Measurements from ENCODE around the gene PTPRD. TPM values are rescaled to one million over a fixed set of nuclear protein-coding genes. Genes with fewer than 3 reads are reported as not detected.
A peak's percentile ranks its signal among the peaks of the same experiment; 100 is the strongest.

Gene PTPRD
- polyA plus RNA-seq (ENCODE audit: insufficient read length) = 88.9 TPM

DNA sequence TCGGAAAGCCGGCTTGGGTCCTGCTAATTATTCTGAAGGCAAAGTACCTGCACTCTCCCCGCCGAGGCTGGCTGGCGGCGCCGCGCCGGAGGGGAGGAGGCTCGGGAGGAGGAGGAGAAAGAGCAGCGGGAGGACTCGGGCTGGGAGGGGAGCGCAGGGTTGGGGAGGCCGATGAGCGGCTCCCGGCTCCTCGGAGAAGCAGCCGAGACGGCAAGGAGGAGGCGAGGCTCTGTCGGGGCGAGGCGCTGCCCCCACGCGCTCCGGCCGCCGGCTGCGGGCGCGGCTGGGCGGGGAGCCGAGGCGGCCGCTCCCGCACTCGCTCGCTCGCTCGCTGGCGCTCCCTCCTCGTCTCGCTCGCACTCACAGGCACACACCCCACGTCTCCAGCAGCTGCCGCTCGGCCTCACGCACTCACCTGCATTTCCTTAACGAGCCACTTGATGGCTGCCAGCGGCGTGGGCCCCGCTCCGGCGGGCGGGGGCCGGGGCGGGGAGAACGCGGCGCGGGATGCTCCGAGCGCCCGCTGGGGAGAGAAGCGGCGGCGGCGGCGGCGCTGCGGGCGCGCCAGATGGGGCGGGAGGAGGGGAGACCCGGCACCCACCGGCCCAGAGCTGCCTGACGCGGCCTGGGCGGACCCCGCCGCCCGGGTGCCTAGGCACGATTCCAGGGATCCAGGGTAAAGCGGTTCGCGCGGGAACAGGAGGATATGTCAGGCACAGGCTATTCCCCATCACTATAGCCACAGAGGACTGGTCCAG, at the start of gene PTPRD:
Gene PTPRD (minus strand): TSS at position 362 of the 758 bp plus-strand sequence.
- DNase-seq = peak; percentile 19

GRCh38 chr9:10661994-10662393, 49.2 kb upstream of the PTPRD start:
- DNase-seq = no peak

DNA sequence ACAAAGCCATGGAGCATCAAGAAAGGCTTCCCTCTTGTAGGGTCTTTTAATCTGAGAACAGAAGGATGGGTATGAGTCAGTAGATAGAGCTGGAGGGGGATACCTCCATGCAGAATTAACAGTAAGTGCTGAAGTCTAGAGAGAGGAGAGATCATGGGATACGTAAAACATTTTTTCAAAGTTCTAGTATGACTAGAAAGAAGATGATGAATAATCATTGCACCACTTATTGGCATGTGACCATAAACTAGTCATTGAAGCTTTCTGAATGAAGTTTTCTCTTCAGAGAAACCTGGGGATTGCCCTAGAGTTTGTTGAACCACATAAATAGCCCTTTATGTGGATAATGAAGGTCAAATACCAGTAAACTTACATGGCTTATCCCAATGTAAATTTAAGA, 48.6 kb upstream of the PTPRD start:
- DNase-seq = no peak

GRCh38 chr9:10651012-10651411, 38.2 kb upstream of the PTPRD start:
- DNase-seq = no peak

DNA sequence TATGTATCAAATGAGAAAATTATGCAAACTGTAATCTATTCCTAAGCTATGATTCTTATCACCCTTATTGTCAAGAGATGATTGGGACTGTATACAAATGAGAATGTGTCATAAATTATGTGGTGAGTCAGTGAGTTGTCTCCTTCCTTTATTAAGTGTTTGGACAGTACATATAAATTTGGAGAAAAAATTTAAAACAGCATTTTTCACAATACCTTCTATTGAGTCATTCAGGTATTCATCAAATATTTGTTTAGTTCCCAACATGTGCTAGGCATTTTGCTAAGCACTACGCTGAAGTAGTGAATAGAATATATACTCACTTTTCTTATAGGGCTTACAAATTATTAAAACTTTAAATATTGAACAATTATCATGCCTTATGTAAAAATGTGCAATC, 36.3 kb upstream of the PTPRD start:
- no peak for DNase-seq

- no peak for DNase-seq
These were observed 21.0 kb upstream of the PTPRD start for GRCh38 chr9:10633785-10634184.

DNA sequence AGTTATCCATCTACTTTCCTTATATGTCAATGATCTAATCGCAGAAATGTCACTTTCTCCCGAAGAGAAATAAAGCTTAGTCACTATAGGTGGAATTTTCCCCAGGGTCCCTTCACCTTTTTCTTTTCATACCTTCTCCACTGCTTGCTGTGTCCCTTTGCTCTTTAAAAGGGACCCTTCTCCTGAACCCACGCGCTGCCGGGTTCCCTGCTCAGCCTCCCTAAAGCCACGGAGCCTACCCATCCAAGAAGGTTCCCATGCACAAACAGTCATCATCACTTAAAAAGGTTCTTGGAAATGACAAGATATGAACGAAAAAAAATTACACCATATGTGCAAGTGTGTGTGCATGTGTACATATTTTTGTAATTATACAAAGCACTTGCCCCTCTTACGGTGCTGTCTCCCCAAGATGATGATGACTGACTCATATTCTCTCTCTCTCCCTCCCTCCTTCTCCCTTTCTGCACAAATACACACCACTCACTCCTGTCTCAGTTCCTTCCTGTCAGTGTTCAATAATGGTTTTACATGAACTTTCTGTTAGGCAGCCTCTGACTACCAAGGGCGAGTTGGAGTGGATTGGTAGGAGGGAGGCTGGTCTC, 1.5 kb upstream of the PTPRD start:
- DNase-seq = no peak

DNA sequence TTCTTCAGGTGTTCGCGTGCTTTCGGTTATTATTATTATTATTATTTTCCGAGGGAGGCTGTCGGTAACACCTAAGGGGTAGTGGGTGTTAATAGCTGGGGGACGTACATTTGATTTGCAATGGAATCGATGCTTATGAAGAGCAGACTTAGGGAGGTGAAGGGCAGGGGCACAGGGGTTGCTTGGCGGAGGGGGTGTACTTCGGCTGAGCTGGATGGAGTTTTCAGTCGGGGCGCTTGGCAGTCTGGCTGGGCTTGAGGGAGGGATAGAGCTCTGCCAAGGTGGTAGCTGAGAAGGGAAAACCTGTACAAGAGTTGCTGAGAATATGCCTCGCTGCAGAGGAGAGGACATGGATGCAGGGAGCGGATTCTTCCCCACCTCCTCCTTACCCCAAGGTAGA, 617 bp upstream of the PTPRD start:
- DNase-seq = no peak

- DNase-seq = no peak
These were observed 7.4 kb downstream of the PTPRD start for GRCh38 chr9:10605388-10605787.

GRCh38 chr9:10604927-10605326, 7.9 kb downstream of the PTPRD start:
- DNase-seq = no peak

- DNase-seq = no peak
These were observed 15.0 kb downstream of the PTPRD start for GRCh38 chr9:10597801-10598200.

GRCh38 chr9:10594482-10594881, 18.3 kb downstream of the PTPRD start:
- no peak for DNase-seq

- DNase-seq = no peak
These were observed 26.4 kb downstream of the PTPRD start for GRCh38 chr9:10586407-10586806.

- DNase-seq = no peak
These were observed 41.1 kb downstream of the PTPRD start for GRCh38 chr9:10571699-10572098.

DNA sequence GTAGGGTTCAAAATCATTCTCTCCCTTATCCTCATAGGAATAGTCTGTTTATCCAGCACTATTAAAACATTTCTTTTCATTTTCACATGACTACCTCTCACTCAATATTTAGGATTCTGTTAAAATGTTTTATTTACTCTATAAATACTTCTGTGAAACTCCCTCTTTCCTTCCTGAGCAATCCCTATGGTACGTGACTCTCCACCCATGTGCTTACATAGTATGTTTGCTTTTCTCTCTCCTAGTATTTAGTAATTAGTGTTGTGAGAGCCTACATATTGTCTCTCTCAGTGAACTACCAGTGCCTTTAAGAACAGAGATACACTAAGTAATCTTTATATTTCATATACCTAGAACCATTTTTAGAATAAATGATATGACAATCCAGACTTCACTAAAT, 46.0 kb downstream of the PTPRD start:
- no peak for DNase-seq

GRCh38 chr9:10562581-10563343, 50.0 kb downstream of the PTPRD start:
- no peak for DNase-seq

DNA sequence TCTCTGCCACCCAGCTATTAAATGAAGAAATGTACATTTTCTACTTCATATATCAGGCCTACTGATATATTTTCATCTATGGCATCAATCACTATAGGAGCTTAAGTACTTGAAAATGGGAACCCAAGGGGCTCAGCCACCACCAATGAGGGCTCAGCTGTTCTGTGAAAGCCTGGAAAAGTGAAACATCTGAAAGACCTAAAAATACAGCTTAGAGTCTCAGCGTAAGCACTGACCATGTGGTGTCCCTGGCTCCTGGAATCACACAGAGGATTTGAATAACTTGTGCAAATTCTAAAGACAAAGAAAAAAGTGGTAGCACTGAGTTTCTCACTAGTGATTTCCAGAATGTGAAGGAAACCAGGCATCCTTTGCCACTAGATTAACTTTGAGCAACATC, 64.5 kb downstream of the PTPRD start:
- no peak for DNase-seq

DNA sequence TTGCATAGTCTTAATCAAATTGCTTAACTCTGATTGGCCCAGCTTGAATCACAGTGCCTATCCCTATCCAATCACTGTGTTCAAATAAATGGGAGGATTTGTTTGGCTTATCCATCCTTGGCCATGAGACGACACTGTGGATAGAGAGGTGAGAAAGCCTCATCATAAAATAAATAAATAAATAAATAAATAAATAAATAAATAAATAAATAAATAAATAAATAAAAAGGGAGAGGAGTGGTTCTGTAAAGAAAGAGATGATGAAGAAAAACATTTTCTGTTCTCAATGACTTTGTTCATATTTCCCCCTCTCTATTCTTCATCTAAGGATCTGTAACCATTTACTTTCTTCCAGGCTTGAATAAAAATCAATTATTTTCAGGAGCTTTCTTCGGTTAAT, 74.7 kb downstream of the PTPRD start:
- no peak for DNase-seq

DNA sequence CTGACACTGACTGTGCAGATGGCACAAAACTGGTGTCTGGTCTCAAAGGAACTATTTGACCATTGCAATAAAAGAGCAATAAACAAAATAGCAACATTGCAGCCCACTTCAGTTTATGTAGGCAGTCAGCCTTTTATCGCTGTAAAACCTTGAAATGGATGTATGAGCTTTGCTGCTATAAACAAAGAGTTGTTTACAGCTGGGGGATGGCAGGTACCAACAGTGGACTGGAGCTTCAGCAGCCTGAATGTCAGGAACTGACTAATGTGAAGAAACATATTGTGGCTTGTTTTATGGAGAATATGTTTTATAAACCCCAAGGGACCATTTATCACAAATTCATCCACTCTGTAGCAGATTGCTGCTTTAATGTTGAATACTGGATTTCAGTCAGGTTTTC, 78.0 kb downstream of the PTPRD start:
- no peak for DNase-seq

GRCh38 chr9:10525972-10526371, 86.8 kb downstream of the PTPRD start:
- DNase-seq = no peak

DNA sequence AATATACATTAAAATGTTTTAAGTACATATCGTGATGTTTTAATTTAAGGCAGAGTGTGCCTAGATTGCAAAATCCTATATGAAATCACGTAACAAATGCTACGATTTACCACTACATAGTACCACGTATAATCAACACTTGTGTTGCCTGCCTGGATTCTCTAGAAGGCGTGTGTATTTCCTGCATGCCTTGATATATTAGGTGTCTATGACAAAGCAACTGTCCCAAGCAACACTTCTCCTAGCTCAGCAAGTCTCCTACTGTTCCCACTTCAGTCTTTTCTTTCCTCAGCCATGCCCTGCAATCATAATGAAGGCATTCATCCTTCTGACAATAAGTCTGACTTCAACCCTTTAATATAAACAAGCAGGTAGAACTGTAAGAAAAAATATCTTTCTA, 89.6 kb downstream of the PTPRD start:
- DNase-seq = no peak

- no peak for DNase-seq
These were observed 100.7 kb downstream of the PTPRD start for GRCh38 chr9:10512144-10512543.

DNA sequence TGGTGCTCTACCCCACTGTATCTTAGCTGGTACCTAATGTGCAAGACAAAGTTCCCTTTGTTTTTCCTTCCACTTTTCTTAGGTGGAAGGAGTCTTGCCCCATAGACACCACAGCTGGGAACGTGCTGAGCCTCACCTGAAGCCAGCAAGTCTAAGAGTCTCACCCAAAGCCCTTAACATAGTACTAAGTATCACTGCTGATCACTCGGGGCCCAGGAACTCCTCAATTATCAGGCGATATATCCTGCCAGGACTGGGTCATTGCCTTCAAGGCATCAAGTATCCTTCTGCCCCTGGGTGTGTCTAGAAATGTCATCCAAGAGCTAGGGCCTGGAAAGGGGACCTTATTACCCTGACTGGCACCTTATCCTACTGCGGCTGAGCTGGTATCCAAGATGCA, 123.9 kb downstream of the PTPRD start:
- no peak for DNase-seq

DNA sequence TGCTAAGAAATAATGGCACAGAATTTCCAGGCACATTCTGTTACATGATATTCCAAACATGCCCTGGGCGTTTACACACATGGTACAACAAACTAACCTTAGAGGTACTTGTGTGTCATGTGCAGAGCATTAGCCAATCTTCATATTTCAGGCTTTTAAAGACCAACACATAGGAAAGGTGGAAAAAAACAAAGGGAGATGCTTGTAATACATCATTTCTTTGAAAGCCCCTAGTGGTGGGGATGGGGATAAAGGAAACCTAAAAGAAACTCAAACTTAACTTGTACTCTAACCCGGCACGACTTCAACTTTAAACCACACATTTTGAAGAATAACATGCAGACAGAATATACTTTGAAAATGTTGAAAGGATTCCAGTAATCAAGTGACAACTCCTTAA, 133.6 kb downstream of the PTPRD start:
- no peak for DNase-seq

All from hindlimb muscle (tissue), 1 donor.